ENCODE results near the gene CNNM2.
"Not testable (repeated sequence)": the region's sequence is repeated elsewhere in the genome, so short reads cannot be mapped to it uniquely, and the experiment has no call there.

The CNNM2 gene

DNA sequence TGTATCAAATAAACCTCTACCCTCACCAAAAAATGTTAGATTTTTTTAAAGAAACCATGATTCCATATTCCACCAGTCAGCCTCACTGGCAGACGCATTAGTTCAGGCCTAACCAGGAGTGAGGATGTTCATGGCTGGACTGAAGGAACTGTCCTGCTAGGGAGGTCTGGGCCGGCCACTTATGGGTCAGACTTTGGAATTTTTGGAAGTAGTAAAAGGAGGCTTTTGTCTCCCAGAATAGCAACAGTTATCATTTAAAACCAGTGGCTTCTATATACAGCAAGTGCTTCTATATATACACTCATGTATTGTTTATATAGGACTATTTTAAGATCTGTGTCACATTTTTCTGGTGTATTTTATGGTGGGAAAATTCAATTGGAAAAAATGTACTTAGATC lies 120.5 kb downstream of the CNNM2 start:
- no peak for DNase-seq (ENCODE audit: low read depth in 2 of 3, low spot score in 1 of 3)

DNA sequence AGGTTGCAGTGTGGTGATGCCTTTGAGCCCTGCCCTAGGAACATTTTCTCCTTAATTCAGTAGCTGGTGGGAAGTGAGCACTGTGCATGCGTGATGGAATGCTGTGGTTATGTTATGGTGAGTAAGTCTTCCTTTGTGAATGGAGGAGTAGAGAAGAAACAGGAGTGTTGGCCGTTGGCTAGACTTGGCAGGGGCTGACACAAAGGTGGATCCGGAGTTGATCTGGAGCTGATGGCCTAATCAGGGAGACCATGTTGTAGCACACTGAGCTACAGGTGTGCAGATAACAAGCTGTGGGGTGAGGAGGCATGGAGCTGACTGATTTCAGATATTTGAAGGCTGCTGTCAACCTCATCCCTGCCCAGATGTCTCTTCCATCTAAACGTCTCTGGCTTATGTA lies 122.3 kb downstream of the CNNM2 start:
- DNase-seq (ENCODE audit: low read depth in 2 of 3, low spot score in 1 of 3) = no peak

DNA sequence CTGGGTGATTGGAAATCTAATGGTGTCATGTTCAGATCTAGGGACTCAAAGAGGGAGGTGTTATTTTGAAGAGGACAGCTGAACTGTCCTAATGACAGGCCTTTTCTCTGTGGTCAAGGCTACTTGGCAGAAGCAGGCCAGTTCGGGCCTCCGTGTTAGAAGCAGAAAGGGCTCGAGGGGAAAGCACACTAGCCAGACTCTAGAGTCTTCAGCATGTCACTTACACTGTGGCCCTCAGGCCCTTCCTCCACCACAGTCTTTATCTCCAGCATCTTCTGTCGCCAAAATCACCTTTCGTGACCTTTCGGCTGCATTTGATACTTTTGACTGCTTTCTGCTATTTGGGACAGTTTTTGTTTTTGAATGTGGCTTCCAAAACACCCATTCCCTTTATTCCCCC lies 123.3 kb downstream of the CNNM2 start:
- no peak for DNase-seq (ENCODE audit: low read depth in 2 of 3, low spot score in 1 of 3)

DNA sequence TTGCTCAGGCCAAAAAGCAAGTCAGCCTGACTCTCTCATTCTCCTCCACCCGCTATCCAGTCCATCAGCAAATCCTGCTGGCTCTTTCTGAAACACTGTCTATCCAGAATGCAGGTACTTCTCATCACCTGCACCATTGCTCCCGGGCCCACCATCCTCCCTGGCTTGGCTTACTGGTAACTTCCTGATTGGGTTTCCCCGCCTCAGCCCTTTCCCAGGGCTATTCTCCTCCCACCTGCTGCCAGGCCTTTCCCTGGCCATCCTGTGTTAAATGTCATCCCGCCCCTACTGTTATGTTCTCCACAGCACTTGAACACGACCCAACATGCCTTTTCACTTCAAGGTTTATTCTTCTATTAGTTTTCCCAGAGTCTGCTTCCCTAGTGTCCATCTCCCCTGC lies 124.0 kb downstream of the CNNM2 start:
- DNase-seq (ENCODE audit: low read depth in 2 of 3, low spot score in 1 of 3) = no peak

DNA sequence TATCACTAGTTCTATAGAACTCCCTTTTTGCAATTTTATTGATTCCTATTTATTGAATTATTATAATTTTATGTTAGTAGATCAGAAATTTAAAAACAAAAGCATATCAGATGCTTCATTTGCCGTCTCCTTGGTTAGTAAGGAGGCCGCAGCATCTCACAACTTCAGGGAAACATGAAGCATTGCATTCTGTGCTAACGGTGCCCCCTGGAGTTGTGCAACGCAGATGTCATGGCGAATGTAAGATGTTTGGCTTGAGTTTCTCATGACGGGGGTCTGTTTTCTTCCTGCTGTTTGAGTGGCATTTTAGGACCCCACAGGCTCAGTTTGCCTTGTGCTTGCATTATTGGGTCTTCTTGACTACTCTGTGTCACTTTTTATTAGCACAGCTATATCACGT lies 124.8 kb downstream of the CNNM2 start:
- DNase-seq (ENCODE audit: low read depth in 2 of 3, low spot score in 1 of 3) = no peak

DNA sequence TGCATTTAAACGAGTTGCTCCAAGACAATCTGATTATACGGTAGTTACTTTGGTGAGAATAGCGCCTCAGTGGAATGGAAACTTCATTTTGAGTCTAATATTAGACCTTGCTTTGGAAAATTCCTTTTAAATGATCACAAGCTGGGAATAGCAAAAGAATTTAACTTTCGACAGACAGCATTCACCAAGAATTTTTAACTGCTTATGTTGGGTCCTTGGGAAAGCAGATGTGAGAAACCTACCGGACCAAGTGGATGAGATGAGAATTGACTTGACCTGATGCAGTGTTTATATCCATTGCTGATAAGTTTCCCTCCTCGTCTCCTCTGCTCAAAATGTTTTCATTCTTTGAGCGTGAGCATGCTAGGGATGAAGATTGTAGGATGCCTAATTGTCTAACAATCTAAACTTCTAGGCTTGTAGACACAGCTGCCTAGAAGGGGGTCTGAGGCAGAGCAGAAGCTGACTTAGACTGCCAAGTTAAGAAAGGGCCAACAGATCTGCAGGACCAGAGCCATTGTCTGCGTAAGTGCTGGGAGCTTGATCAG lies 126.9 kb downstream of the CNNM2 start:
- DNase-seq (ENCODE audit: low read depth in 2 of 3, low spot score in 1 of 3) = no peak

DNA sequence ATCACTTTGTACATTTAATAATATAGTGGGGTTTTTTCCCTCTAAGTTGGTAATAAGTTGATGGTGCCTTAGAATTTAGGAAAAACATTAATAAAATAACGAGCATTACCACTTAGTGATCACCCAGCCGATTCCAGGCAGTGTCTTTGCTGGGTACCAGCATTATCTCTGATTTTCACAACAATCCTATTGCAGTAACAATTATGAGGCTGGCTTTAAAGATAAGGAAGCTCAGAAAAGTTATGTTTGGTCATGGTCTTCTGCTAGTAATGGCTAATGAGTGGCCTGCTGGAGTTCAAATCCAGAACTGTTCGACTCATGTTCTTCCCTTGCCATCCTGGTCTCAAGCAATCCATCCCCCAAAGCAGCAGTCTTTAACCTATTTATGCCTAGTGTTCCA lies 127.9 kb downstream of the CNNM2 start:
- DNase-seq (ENCODE audit: low read depth in 2 of 3, low spot score in 1 of 3) = no peak

DNA sequence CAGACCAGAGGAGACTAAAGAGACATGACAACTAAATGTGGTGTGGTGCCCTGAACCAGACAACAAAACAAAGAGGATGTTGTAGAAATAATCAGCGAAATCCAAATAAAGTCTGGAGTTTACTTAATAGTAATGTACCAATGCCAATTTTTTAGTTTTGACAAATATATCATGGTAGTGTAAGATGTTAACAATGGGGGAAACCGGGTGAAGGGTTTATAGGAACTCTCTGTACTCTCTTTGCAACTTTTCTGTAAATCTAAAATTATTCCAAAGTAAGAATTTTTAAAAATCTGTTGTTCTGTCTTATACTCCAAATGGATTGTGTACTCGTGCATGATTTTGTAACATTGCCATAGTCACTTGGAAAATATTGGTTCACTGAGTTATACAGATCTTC lies 129.3 kb downstream of the CNNM2 start:
- no peak for DNase-seq (ENCODE audit: low read depth in 2 of 3, low spot score in 1 of 3)

DNA sequence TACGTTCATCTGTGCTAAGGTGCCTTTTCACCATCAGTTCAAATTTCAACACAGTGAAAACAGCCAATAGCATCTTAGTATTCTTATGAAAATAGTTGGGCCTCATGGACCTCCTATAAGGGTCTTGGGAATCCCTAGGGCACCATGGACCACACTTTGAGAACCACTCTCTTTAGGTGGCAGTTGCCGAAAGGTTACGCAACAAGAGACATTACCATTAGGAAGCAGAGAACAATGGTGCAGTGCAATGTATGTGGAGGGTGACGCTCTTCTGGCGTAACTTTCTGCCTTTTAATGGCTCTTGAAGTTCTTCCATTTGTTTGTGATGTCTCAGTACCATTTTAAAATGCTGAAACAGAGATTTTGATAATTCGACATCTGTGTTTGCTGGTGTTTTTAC lies 131.1 kb downstream of the CNNM2 start:
- no peak for DNase-seq (ENCODE audit: low read depth in 2 of 3, low spot score in 1 of 3)

DNA sequence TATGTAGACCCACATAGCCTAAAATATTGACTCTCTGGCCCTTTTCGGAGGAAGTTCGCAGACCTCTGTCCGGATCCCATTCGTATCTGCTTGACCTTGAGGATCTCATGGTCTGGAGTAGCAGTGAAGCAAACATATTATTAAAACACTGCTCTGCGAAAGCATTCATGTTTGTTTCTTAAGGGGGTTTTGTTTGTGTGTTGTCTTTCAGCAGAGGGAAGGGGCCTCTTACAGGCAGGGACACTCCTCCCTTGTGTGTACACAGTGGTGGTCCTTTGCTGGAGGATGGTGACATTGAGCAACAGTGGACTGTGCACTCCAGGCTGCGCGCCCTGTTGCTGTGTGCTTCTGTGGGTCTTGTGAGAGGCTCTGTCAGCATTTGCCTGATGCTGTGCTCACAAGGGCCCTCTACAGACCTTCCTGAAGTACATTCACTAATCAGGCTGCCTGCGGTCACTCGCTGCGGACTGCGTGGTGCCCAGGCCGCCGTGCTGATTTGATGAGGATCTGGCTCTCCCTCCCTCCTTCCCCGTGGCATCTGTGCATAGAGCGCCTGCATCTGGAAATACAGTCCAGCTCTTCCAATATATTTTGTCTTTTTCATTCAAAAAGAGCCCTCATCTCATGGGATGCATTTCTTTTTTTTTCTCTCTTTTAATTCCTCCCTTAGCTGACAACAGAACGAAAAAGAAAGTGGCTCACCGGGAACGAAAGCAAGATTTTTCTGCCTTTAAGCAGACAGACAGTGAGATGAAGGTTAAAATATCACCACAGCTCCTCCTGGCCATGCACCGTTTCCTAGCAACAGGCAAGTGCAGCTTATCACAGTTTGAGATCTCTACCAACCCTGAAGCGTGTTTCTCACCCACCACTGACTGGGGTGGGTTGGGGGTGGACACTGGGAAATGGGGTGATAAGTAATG lies 135.8 kb downstream of the CNNM2 start:
- peak; percentile 15 to 27 (median 17) for DNase-seq (ENCODE audit: low read depth in 2 of 3, low spot score in 1 of 3)

DNA sequence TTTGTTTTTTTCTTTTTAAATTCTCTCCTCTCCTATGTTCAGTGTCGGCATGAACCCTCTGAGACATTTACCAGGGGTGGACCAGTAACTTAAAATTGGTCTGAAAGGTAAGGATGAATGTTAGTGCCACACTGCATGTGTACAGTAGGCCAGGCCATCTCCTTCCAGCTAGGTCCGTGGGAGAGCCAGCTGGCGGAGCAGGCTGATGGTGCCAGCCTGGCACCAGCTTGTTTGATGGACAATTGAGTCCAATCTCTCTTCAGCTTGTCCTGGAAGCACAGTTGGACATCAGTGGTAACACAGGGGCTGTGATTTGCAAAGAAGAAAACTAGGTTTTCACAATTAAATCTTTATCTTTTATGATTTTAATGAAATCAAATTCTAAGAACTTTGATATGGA lies 136.5 kb downstream of the CNNM2 start:
- DNase-seq (ENCODE audit: low read depth in 2 of 3, low spot score in 1 of 3) = no peak

DNA sequence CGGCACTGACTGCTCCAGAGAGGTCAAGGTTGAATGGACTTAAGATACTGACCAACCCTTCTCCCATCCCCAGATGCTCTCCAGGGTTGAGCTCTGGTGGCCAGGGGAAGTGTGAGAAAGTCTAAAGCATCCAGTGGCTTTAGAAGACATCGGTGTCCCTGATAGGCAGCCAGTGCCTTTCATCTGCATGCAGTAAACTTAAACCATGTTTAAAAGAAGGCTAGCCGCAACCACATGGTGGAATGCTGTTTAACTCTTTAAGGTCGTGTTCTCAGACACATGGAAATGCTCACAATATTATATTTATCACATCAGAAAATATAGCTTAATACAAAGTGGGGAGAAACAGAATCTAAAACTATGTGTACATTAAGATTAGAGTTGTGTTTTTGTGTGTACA lies 137.0 kb downstream of the CNNM2 start:
- no peak for DNase-seq (ENCODE audit: low read depth in 2 of 3, low spot score in 1 of 3)

DNA sequence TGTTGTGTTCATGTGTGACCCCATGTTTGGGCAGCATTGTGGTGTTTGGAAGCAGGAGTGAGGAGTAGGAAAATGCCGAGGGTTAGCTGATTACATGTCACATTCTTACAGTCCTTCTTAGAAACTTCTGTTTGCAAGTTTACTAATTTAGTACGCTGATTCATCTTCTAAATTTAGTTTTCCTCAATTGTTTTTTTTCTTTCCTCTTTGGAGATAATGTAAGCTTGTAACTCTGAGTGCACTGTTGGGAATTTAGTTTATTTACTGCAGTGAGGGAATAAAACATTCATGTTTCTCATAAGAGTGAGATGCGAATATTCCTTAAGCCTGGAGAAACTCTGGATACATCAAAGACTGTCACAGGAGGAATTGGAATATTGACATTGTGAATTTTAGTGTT lies 139.9 kb downstream of the CNNM2 start:
- no peak for DNase-seq (ENCODE audit: low read depth in 2 of 3, low spot score in 1 of 3)

DNA sequence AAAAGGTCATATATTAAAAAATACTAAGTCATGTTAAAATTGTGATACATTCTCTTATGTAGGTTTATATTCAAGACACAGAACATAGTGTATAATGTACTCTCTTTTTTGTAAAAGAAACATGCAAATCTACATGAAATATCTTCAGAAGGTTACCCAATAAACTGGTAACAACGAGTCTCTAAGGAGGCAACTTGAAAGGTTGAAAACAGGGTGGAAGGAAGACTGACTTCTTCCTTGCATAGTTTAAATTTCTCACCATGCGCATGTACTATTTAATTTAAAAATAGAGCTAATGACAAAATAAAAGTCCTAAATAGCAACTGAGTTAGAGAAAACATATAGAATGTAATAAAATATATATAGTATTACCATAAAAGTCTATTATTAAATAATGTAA lies 142.5 kb downstream of the CNNM2 start:
- DNase-seq (ENCODE audit: low read depth in 2 of 3, low spot score in 1 of 3) = no peak

DNA sequence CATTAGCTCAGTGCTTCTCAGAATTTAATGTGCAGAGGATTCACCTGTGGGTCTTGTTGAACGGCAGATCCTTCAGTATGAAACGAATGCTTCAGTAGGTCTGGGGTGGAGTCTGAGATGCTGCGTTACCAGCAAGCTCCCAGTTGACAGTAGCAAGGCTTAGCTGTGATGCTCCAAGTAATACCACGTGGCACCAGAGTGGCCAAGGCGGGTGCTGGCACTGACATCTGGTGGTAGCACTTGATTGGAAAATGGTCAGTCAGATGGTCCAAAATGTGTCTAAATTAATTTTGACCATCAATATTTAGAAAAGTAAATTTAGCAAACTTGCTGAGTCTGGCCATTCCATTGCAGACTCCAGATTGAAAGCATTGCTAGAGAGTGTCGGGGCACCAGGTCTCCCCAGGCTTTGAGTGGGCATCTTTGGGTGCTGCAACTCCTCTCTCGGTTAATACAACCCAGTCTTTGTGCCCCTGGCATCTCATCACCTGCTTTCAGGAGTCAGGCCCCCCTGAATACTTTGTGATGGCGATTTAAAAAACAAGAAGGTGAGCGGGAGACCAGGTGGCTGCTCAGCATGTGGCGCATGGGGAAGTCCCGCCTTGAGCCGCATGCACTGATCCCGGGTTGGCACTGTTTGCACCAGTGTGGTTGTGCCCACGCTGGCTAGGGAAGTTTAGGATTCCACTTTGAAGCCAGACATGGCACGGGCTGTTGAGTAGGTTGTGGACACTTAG lies 144.9 kb downstream of the CNNM2 start:
- no peak for DNase-seq (ENCODE audit: low read depth in 2 of 3, low spot score in 1 of 3)

DNA sequence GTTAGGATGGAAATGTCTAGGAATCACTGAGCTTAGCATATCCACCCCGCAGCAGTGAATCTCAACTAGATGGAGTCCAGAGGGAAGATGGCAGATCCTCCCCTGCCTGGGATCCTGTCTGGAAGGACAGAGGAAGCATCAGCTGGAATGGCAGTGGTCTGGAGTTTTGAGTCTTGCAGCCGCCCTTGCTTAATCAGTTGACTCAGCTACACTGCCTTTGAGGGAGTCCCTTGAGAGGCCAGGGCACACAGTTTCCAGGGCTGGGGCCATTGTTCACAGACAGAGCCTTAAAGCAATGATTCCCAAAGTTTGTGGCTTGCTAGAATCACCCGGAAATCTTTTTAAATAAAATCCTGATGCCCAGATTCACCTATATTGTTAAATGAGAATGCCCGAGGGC lies 146.9 kb downstream of the CNNM2 start:
- DNase-seq (ENCODE audit: low read depth in 2 of 3, low spot score in 1 of 3) = no peak

DNA sequence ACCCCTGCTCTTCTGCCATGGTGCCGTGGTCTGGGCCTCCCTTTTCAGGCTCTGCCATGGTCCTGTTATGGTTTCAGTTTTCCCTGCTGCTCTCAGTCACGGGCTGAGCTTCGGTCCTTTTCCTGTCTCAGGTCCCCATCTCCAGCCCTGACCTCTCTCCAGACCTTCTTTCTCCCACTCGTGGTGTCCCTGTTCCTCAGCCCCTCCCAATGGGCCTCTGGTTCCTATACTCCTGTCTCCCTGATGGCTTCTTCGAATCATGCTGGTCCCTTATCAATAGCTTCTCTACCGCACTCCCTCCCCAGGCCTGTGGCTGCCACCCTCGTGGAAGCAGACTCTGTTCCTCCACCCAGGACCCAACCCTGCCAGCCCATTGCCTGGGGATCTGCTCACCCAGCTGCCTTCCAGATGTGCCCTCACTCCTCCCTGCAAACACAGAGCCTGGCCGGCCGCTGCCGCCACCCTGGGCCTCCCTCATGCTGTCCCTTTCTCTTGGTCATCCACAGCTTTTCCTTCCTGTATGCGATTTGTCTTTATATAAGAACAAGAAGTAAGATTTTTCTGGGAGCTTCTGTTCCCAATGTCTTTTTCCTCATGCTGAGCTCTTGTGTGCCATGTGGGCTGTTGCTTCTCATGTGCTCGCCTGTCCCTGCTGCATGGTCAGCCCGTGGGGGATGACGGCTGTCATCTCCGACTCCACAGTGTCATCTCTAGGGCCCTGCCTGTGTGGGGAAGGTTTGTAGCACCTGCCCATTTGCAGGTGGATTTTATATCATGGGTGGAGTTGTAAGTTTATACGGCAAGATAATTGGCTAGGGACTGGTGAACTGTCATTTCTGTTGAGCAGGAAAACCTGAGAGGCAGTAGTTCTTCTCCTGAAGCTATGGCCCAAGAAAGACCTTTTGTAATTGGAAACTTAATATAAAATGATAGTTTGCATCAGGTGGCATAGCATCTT lies 148.3 kb downstream of the CNNM2 start:
- no peak for DNase-seq (ENCODE audit: low read depth in 2 of 3, low spot score in 1 of 3)

DNA sequence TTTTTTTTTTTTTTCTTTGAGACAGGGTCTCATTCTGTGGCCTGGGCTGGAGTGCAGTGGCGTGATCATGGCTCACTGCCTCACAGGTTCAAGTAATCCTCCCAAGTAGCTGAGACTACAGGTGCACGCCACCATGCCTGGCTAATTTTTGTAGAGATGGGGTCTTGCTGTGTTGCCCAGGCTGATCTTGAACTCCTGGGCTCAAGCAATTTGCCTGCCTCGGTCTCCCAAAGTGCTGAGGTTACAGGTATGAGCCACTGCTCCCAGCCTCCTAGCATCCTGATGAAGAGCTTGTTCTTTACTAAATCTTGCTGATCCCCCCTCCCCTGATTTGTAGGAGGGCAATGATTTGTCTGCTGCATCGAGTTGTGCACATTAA lies 149.0 kb downstream of the CNNM2 start:
- DNase-seq (ENCODE audit: low read depth in 2 of 3, low spot score in 1 of 3) = not testable (repeated sequence)

DNA sequence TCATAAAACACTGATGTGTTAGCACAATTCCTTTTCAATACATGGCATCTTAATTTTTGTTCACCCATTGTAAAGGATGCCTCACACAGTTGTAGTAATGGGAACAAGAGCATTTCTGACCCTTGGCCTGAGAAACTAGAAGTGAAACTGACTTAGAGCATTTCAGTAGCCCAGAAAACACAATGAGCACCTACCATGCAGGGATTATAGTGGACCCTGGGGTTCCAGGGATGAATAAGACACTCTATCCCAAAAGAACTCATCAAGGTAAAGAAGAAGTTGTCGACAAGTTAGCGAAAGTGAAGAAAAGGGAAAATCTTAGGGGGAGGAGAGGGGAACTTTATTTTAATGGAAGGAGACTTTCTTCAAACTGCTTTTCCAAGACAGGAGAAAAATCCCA lies 149.4 kb downstream of the CNNM2 start:
- no peak for DNase-seq (ENCODE audit: low read depth in 2 of 3, low spot score in 1 of 3)

DNA sequence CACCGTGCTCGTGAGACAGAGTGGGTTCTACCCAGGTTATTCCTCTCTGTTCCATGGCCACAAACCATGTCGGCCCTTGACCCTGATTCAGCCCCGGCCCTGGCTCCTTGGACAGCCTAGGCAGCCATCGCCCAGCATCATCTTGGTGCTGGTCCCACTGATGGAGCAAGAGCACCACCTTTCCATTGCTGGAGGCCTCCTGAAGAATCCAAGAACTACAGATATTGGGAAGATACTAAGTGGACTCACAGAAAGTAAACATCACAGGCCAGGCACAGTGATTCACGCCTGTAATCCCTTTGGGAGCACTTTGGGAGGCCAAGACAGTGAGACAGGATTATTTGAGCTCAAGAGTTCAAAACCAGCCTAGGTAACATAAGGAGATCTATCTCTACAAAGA lies 149.9 kb downstream of the CNNM2 start:
- DNase-seq (ENCODE audit: low read depth in 2 of 3, low spot score in 1 of 3) = no peak

All from stimulated activated CD4-positive, alpha-beta T cell treated with anti-CD3 and anti-CD28 coated beads, Interleukin-12 subunit alpha, Interleukin-12 subunit beta, amount 100 ng/mL, for 48 hours (primary cell).